ENCODE results near the gene IP6K1. TPM values are rescaled to one million over a fixed set of nuclear protein-coding genes. Genes with fewer than 3 reads are reported as not detected.

IP6K1 gene
- total RNA-seq, 2 experiments from 2014 or later, result 35.7 to 38.9 TPM

DNA sequence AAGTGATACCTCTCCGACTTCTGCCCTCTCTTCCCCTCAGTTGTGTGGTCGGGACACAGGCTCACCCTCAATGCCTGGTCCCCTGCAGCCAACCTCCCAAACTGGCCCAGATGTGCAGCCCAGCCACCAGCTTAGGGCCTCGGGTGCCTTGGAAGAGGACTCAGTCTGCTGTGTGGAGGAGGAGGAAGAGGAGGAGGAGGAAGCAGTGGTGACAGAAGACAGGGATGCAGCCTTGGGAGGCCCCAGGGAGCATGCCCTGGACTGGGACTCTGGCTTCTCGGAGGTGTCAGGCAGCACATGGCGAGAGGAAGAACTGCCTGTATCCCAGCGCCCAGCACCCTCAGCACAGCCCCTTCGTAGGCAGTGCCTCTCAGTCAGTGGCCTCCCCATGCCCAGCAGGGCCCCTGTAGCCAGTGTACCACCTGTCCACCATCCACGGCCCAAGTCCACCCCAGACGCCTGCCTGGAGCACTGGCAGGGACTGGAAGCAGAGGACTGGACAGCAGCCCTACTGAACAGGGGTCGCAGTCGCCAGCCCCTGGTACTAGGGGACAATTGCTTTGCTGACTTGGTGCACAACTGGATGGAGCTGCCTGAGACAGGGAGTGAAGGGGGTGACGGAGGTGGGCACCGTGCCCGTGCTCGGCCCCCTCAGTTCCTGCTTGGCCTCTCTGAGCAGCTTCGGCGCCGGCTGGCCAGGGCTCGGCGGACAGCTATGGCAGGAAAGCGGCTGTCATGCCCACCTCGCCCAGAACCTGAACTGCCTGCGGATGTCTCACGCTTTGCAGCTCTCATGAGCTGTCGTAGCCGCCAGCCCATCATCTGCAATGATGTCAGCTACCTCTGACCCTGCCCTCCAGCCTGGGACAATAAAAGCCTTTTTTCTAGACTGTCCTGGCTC is 18.0 kb upstream of the IP6K1 start:
- no peak for DNase-seq
- Mint-ChIP-seq H3K9me3 (no peaks in the 10 kb centered on the region), H3K27me3 (peaks cover 14% of the 10 kb centered on the region), H3K4me1 (peaks cover 40% of the 10 kb centered on the region), H3K4me3 (peak overlapping the region; percentile 78), H3K36me3 (ENCODE audit: low read depth) (peaks cover 14% of the 10 kb centered on the region), H3K27ac (no peak overlapping the region)
- CTCF ChIA-PET, result interaction anchor here (0.7 to 2.5 kb wide), 9 partner anchors 10 to 66 kb away, joined by 3 to 20 read pairs (median 9); partner anchors contain the start of genes IP6K1 and UBA7
- POLR2A ChIA-PET, result interaction anchor here (1.0 to 1.9 kb wide), 2 partner anchors 9 to 35 kb away, joined by 3 to 4 read pairs; partner anchors contain the start of gene UBA7

DNA sequence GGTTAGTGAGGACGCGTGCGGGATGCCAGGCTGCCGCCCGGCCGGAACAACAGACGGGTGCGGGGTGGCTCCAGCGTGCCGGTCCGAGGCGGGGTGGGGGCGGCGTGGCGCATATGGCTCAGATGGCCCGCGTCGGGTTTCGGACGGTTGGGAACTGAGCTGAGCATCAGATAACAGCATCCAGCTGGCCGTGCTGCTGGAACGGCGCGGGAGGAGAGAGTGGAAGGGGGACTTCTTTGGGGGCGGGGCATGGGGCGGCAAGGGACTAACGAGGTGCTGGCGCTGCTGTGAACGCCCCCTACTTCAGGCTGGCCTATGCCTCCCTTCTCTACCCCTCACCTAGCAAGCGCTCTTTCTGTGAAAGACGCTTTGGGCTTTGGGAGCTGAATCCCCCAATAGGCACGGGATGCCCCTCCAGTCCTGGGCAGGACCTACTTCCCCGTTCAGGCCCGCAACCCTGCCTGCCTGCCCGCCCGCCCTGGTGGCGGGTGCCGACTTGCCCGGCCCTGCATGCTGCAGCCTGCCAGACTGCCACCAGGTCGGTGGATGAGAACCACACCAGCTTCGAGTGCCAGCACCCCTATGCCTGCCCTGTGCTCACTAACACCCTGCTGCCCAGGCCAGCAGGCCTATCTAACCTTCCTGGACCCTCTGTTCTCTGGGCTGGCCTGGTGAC is 17.3 kb upstream of the IP6K1 start:
- Mint-ChIP-seq H3K27me3 (peaks cover 14% of the 10 kb centered on the region), H3K9me3 (no peaks in the 10 kb centered on the region), H3K4me3 (peak overlapping the region; percentile 78), H3K27ac (peak overlapping the region; percentile 57), H3K4me1 (peaks cover 38% of the 10 kb centered on the region), H3K36me3 (ENCODE audit: low read depth) (peaks cover 8% of the 10 kb centered on the region)
- DNase-seq, result peak; percentile 35
- POLR2A ChIA-PET, result interaction anchor here (1.9 kb wide), 1 partner anchor 10 kb away, joined by 4 read pairs; the partner anchor contains the start of gene UBA7
- CTCF ChIA-PET, result interaction anchor here (0.6 to 3.1 kb wide), 29 partner anchors 8 to 302 kb away, joined by 3 to 48 read pairs (median 5); partner anchors contain the start of genes AMIGO3, IP6K1, MON1A and UBA7

DNA sequence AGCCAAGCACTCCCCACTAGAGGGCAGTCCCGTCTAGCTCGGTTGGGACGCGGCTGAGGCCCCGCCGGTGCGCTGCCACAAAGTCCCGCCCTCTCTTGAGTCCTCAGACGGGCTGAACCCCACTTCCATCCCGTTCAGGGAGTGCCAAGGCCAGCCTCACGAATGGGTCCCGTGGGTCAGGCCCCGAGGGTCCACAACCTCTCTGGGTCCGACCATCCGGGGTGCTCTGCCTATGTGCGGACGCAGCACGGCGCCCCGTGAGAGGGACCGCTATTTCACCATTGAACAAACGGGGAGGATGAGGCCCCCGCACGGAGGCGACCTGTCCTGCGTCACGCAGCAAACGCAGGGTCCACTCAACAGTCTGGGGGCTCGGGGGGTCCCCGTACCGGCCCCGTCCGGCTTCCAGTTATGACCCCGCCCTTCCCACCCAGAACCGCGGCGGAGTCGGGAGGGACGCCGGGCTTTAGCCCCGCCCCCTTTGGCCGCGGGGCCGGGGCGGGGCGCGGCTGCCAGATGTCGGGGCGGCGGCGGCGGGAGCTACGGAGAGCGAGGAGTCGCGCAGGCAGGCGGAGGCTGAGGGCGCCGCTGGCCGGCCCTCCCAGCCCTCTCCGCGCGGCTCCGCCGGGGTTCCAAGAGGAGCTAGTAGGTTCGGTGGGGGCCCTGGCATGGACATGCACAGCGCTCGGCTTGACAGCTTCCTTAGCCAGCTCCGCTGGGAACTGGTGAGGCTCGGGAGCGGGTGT is 16.6 kb upstream of the IP6K1 start, which contains the start of gene INKA1:
TSS of gene INKA1 (plus strand) at position 543 of the 746 bp plus-strand sequence. CDS start at position 675, 132 bp downstream.
- H3K27ac Mint-ChIP-seq, result peak within 1 kb of the TSS; percentile 62
- peaks cover 14% of the 10 kb centered on the region for H3K27me3 Mint-ChIP-seq
- peaks cover 7% of the 10 kb centered on the region for H3K36me3 Mint-ChIP-seq (ENCODE audit: low read depth)
- H3K4me1 Mint-ChIP-seq, result peaks cover 32% of the 10 kb centered on the region
- H3K9me3 Mint-ChIP-seq, result no peaks in the 10 kb centered on the region
- CTCF ChIA-PET, result interaction anchor here (0.6 to 3.1 kb wide), 31 partner anchors 9 to 302 kb away, joined by 3 to 48 read pairs (median 5); partner anchors contain the start of genes AMIGO3, IP6K1, MON1A and UBA7
- DNase-seq, result peak; percentile 92
- POLR2A ChIA-PET, result interaction anchor here (1.9 kb wide), 1 partner anchor 11 kb away, joined by 4 read pairs; the partner anchor contains the start of gene UBA7
- peak within 1 kb of the TSS; percentile 78 for H3K4me3 Mint-ChIP-seq

DNA sequence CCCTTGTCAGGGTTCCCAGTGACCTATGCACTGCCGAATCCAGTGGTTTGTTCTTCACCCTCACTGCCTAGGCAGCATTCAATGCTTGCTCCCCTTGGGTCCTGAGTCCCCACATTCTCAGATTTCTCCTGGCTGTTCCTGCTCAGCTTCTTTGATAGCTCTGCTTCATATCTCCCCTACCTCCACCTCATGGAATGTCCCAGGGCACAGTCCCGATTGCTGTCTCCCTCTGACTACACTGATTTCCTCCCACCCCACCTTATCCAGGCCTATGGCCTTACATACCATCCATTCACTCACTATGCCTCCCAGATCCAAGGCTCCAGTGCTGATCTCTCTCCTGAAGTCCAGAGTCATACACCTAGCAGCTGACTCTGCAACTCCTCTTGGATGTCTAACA is 14.8 kb upstream of the IP6K1 start:
- ChIA-PET CTCF (interaction anchor here (0.8 to 3.1 kb wide), 5 partner anchors 11 to 39 kb away, joined by 3 to 48 read pairs (median 5); partner anchors contain the start of gene IP6K1), POLR2A (no interaction called here)
- Mint-ChIP-seq H3K36me3 (ENCODE audit: low read depth) (peaks cover 7% of the 10 kb centered on the region), H3K27me3 (peaks cover 18% of the 10 kb centered on the region), H3K9me3 (no peaks in the 10 kb centered on the region), H3K4me1 (peaks cover 15% of the 10 kb centered on the region), H3K27ac (no peak overlapping the region), H3K4me3 (no peak overlapping the region)
- DNase-seq, result no peak

DNA sequence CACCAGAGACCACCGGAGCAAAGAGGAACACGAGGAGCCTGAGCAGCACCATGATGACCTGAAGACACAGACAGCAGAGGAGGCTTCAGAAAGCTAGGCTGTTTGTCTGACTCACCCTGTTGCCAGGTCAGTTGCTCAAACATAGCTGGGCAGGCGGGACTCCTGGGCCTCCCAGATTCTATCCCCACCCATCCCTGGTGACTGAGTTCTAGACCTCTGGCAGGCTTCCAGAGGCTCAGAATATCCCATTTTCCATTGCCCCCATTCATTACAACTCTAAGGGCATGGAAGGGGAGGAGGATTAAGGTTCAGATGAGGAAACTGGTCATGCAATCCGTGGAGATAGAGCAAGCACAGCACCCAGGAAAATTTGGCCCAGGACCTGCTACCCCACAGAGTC is 13.4 kb upstream of the IP6K1 start, which contains the start of gene CDHR4:
TSS of gene CDHR4 (minus strand) at position 113 of the 400 bp plus-strand sequence. CDS start at position 52, 61 bp downstream.
- H3K4me1 Mint-ChIP-seq, result peaks cover 11% of the 10 kb centered on the region
- H3K36me3 Mint-ChIP-seq (ENCODE audit: low read depth), result no peaks in the 10 kb centered on the region
- no peak within 1 kb of the TSS for H3K4me3 Mint-ChIP-seq
- peaks cover 18% of the 10 kb centered on the region for H3K27me3 Mint-ChIP-seq
- no peaks in the 10 kb centered on the region for H3K9me3 Mint-ChIP-seq
- POLR2A ChIA-PET, result interaction anchor here (0.6 kb wide), 1 partner anchor 270 kb away, joined by 3 read pairs; no protein-coding TSS in a partner anchor
- CTCF ChIA-PET, result interaction anchor here (1.3 to 2.2 kb wide), 2 partner anchors 13 to 40 kb away, joined by 5 to 13 read pairs; partner anchors contain the start of gene IP6K1
- no peak for DNase-seq
- no peak within 1 kb of the TSS for H3K27ac Mint-ChIP-seq

DNA sequence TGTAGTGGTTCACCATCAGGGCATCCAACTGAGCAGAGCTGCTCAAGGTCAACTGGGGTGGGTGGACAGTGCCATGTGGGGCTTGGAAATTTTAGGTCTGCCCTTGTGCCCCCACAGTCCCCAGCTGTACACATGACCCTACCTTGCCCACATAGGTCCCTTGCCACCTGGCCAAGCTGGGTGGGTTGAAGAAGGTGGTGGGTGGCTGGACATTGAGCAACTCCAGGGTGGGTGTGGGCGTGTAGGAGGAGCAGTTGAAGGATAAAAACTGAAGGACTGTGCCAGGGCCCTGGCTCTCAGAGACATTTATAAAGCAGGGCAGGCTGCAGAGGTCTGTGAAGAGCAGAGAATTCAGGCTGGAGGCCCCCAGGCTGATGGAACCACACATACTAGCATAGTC is 12.8 kb upstream of the IP6K1 start:
- Mint-ChIP-seq H3K4me3 (no peak overlapping the region), H3K9me3 (no peaks in the 10 kb centered on the region), H3K27ac (no peak overlapping the region), H3K4me1 (peaks cover 9% of the 10 kb centered on the region), H3K27me3 (peaks cover 18% of the 10 kb centered on the region), H3K36me3 (ENCODE audit: low read depth) (no peaks in the 10 kb centered on the region)
- CTCF ChIA-PET, result interaction anchor here (0.6 to 1.3 kb wide), 3 partner anchors 13 to 233 kb away, joined by 4 to 5 read pairs (median 4); partner anchors contain the start of gene IP6K1
- DNase-seq, result no peak
- POLR2A ChIA-PET, result interaction anchor here (0.6 kb wide), 1 partner anchor 270 kb away, joined by 3 read pairs; no protein-coding TSS in a partner anchor

DNA sequence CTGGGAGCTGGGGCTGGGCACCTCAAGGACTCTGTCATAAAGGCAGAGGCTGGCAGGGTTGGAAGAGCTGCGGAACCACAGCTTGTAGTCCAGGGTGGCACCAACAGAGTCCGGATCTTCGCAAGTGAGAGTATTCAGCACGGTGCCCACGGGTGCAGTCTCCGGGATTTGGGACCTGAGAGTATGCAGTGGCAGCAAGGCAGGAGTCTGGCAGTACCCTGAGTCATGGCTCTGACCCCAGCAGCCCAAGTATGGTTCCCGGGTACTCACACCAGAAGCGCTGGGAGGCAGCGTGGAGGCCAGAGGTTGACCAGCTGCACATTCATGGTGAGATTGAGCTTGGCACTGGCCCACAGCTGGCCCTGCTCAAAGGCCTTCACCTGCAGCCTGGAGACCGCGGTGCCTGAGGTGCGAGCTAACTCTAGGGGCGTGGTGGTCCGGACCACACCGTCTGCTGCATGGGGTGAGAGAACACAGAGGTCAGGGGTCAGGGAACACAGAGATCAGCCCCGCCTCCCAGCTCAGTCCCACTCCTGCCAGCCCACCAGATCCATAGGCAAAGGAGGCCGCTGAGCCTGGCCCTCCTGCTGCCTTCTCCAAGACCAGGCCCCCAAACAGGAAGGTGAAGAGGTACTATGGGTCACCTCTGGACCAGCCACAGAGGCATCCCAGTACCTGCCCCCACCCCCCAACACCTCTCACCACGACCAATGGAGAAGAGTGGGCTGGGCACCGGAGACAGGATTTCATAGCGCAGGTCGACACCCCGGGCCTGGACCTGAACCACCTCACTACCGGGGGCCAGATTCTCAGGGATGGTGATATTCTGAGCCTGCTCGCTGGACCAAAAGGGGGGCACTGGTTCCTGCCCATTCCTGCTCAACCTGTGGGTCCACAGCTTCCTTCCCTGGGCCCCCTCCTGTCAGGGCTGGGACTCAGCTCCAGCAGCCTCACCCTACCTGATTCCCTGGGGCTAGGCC is 8.9 kb upstream of the IP6K1 start:
- CTCF ChIA-PET, result interaction anchor here (0.5 to 2.9 kb wide), 2 partner anchors 8 to 41 kb away, joined by 3 to 9 read pairs; partner anchors contain the start of gene INKA1
- peaks cover 1% of the 10 kb centered on the region for H3K4me1 Mint-ChIP-seq
- POLR2A ChIA-PET, result no interaction called here
- no peak for DNase-seq
- no peak overlapping the region for H3K27ac Mint-ChIP-seq
- peaks cover 7% of the 10 kb centered on the region for H3K27me3 Mint-ChIP-seq
- no peak overlapping the region for H3K4me3 Mint-ChIP-seq
- H3K36me3 Mint-ChIP-seq (ENCODE audit: low read depth), result no peaks in the 10 kb centered on the region
- H3K9me3 Mint-ChIP-seq, result no peaks in the 10 kb centered on the region

DNA sequence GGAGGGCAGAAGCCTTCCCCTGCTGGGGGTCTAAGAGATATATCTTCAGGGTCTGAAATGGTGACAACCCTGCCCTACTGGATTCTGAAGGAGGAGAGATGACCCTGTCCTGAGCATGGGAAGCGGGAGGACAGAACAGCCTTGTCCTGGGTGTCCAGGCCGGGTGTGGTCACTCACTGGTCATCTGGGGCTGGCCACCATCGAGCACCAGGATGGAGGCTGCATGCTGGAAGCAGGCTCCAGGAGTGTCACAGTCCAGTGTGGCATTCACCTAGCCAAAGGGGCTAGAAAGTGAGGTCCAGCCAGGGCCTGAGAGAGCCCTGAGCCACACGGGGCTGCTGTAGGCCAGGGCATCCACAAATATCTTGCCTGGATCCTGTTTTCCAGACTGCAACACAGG is 8.1 kb upstream of the IP6K1 start:
- ChIA-PET CTCF (interaction anchor here (2.9 kb wide), 1 partner anchor 9 kb away, joined by 9 read pairs; the partner anchor contains the start of gene INKA1), POLR2A (no interaction called here)
- Mint-ChIP-seq H3K9me3 (no peaks in the 10 kb centered on the region), H3K4me1 (peaks cover 4% of the 10 kb centered on the region), H3K36me3 (ENCODE audit: low read depth) (no peaks in the 10 kb centered on the region), H3K27me3 (peaks cover 9% of the 10 kb centered on the region), H3K27ac (no peak overlapping the region), H3K4me3 (no peak overlapping the region)
- DNase-seq, result no peak

DNA sequence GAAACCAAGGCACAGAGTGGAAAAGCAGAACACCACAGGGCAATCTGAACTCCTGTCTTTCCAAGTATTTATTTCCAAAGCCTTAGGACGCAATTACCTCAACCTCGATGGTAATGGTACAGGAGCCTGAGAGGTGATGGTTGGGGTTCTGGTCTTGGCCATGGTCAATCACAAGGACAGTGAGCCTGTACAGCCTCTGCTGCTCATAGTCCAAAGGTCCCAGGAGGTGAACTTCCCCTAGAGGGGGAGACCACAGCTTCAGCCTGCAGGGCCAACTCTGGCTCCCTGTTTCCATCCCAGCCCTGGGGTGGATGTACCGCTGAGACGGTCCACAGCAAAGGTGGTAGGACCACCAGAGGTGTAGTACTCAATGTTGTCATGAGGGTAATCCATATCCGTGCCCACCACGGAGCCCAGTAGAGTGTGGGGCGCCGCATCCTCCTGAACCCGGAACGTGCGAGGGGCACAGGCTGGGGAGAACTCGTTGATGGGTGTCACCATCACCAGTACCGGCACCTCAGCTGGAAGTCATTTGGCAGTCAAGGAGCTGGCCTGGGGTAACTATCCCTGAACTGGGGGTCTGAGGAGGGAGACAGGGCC is 7.2 kb upstream of the IP6K1 start:
- Mint-ChIP-seq H3K27me3 (peaks cover 9% of the 10 kb centered on the region), H3K27ac (no peak overlapping the region), H3K4me1 (peaks cover 4% of the 10 kb centered on the region), H3K36me3 (ENCODE audit: low read depth) (no peaks in the 10 kb centered on the region), H3K9me3 (no peaks in the 10 kb centered on the region), H3K4me3 (no peak overlapping the region)
- POLR2A ChIA-PET, result no interaction called here
- CTCF ChIA-PET, result interaction anchor here (0.6 to 2.9 kb wide), 2 partner anchors 10 to 12 kb away, joined by 3 to 9 read pairs; partner anchors contain the start of gene INKA1
- DNase-seq, result no peak

DNA sequence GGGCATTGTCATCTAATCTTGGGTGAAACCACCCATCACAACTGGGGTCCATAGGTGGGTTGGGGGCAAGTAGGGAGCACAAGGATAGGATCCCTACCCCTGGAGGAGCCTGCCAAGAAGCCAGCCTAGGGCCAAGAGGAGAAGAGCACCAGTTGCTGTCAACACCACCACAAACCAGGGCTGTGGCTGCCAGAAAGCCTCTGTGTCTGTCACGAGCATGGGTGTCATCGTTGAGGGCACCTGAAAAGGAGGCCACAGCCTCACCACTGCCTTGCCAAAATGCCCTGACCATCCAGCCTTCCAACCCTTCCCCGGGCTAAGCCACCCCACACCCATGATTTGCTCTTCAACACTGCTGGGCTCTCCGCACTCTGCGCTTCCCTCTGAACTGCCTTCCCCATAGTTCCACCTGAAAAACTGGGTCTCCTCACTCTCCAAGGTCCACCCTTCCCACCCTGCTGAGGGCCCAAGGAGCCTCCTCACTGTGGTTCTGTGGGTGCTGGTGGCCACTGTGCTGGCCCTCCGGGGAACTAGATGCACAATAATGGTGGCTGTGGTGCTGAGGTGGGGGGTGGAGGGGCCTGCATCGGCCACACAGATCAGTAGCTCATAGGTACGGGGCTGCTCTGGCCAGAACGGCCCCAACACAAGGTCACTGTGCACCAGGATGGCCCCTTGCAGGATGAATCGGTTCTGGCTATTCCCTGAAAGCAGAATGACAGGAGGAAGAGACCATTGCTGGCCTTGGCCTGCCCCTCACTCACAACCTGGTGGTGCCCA is 6.2 kb upstream of the IP6K1 start:
- Mint-ChIP-seq H3K27ac (no peak overlapping the region), H3K9me3 (no peaks in the 10 kb centered on the region), H3K4me1 (peaks cover 4% of the 10 kb centered on the region), H3K4me3 (no peak overlapping the region), H3K27me3 (peaks cover 9% of the 10 kb centered on the region), H3K36me3 (ENCODE audit: low read depth) (no peaks in the 10 kb centered on the region)
- ChIA-PET CTCF (interaction anchor here (2.9 kb wide), 1 partner anchor 11 kb away, joined by 9 read pairs; the partner anchor contains the start of gene INKA1), POLR2A (no interaction called here)
- DNase-seq, result no peak

Measured in activated CD4-positive, alpha-beta T cell treated with anti-CD3 and anti-CD28 coated beads, Interleukin-2, amount 10 ng/mL, durations not matched to agents 7 days and 5 days (primary cell).